Measurements from ENCODE around the gene CHODL.

CHODL gene, protein sequence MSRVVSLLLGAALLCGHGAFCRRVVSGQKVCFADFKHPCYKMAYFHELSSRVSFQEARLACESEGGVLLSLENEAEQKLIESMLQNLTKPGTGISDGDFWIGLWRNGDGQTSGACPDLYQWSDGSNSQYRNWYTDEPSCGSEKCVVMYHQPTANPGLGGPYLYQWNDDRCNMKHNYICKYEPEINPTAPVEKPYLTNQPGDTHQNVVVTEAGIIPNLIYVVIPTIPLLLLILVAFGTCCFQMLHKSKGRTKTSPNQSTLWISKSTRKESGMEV

DNA sequence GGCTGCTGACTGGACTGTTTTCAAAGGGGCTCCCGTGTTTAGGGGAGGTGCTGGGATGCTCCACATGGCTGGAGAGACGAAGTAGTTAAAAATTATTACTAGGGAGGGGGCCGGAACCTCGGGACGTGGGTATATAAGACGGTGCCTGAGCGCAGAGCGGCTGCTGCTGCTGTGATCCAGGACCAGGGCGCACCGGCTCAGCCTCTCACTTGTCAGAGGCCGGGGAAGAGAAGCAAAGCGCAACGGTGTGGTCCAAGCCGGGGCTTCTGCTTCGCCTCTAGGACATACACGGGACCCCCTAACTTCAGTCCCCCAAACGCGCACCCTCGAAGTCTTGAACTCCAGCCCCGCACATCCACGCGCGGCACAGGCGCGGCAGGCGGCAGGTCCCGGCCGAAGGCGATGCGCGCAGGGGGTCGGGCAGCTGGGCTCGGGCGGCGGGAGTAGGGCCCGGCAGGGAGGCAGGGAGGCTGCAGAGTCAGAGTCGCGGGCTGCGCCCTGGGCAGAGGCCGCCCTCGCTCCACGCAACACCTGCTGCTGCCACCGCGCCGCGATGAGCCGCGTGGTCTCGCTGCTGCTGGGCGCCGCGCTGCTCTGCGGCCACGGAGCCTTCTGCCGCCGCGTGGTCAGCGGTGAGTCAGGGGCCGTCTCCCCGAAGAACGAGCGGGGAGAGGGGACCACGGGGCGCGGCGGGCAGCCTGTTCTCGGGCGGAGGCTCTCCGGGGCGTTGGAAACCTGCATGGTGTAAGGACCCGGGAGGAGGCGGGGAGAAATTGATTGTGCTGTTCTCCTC, at the start of gene CHODL:
CHODL (plus strand) TSS at position 163 of the 793 bp plus-strand sequence; CDS start at position 554, 391 bp downstream.
- DNase-seq (ENCODE audit: low read depth) = no peak

DNA sequence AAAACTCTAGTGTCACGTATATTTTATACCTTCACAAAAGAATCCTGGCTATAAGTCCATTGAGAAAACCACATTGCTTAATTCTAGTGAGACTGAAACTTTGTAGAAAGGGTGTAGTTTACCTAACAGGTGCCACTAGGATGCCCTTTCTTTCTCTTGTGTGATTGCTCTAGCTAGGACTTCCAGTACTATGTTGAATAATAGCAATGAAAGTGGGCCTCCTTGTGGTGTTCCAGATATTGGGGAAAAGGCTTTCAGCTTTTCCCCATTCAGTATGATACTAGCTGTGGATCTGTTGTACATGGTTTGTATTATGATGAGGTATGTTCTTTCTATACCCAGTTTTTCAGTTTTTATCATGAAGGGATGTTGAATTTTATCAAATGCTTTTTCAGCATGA, 39.7 kb upstream of the CHODL start:
- no peak for DNase-seq (ENCODE audit: low read depth)

DNA sequence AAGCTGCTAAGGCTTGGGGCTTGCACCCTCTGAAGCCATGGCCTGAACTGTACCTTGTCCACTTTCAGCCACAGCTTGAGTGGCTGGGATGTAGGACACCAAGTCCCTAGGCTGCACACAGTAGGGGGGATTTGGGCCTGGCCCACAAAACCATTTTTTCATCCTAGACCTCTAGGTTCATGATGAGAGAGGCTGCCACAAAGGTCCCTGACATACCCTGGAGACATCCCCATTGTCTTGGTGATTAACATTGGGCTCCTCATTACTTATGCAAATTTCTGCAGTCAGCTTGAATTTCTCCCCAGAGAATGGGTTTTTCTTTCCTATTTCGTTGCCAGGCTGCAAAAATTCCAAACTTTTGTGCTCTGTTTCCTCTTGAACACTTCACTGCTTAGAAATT, 26.3 kb upstream of the CHODL start:
- DNase-seq (ENCODE audit: low read depth) = no peak

DNA sequence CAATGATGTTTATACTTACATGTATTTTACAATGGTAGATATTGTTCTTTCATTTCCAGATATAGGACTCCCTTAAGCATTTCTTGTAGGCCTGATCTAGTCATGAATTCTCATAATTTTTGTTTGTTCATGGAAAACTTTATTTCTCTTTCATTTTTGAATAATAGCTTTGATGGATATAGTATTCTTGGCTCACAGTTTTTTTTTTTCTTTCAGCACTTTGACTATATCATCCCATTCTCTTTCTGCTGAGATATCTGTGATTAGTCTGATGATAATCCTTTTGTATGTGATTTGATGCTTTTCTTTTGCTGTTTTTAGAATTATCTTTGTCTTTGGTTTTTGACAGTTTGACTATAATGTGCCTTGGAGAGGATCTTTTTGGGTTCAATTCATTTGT, 24.1 kb upstream of the CHODL start:
- no peak for DNase-seq (ENCODE audit: low read depth)

DNA sequence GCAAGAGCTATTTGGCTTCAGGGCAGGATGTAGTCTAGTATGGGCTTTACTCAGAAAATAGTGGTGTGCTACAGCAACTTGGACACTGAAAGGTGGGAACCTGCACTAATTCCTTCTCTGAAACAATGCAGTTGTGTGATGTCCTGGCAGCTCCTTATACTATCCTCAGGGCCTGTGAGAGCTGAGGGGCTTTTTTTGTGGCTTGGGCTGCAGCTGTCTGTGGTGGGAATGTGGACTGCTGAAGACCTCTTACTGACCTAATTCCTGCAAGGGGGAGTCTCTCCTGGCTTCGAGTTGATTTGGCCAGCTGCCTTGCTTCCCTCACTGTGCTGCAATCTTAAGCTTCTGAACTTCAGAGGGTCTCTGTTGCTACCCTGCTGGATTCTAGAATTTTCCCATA, 22.3 kb upstream of the CHODL start:
- no peak for DNase-seq (ENCODE audit: low read depth)

DNA sequence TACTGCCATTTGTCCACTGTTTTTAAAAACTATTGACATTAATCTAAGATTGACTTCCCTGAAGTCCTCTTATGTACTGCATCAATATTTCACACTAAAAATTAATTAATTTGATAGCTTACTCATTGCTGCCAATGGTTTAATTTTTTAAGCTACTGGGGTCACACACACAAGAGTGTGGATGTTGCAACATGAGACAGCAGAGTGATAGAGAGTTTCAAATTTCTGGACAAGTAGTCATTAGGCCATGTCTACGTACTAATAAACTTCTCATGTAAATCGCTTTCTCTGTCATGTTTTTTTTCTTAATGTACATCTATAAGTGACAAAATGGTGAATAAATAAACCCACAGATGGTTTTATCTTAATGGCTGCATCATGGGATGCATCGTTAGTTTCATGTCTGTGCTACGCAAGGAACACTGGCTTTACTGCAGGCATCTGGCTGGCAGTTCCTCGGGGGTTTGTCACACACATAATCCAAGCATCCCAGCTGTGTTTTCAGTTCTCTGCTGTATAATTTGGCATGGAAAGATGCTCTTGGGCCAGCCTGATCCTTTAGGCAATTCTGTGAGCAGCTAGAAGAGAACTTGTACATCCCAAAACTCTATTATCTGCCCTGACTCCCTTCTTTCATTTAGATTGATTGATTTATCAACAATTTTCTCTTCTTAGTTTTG, 16.4 kb upstream of the CHODL start:
- no peak for DNase-seq (ENCODE audit: low read depth)

DNA sequence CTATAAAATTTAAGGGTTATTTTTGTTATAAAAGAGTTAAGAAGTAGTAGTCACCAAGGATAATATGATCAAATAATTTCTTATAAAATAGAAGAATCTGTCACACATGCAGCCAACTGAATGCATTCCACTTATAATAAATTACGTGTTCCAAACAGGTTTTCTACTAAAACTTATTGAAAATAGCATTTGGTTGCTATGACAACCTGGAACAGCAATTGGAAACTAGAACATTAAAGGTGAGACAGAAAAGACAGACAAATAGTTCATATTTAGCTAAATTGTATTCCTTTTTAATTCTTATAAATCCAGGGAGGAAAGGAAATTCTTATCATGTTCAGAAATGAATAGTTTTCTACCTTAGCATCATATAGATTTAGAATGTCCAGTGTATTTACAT, 9.1 kb upstream of the CHODL start:
- DNase-seq (ENCODE audit: low read depth) = no peak

DNA sequence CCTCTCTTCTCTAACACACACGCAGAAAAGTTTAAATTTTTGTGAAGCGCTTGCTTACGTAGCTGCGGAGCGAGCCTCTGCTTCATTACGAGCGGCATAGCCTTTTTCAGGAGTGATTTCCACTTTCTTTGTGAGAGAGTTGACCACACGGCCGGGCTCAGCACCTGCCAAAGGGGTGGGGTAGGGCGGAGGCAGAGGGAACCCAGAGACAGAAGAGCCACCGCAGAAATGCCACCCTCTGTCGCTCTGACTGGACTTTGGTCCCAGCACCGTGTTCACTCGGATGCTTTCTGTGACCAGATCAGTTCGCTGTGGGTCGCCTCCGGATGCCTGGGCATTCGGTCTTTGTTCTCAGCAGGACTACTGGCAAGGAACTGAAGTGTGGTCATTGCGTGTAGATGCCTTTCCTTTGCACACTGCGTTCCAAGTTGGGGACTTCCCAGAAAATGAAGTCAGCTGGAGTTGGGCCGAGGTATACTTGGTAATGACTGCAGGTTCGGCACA, 883 bp downstream of the CHODL start:
- DNase-seq (ENCODE audit: low read depth) = no peak

DNA sequence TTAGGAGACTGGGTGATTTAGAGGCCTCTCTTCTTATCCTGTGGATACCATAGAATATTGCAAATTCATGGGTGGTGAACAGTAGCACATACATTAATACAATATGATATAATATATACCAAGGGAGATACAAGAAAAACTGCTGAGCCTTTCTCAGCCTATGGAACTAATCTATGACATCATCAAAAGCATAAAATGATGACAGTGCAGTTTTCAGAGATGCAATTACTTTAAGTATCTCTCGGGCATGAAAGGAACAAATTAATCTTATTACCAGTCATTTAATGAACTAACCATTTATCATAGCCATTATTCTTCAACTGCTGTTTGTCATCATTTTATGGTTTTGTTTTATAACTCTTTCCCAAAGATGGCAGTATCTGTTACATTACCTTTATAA, 3.5 kb downstream of the CHODL start:
- no peak for DNase-seq (ENCODE audit: low read depth)

DNA sequence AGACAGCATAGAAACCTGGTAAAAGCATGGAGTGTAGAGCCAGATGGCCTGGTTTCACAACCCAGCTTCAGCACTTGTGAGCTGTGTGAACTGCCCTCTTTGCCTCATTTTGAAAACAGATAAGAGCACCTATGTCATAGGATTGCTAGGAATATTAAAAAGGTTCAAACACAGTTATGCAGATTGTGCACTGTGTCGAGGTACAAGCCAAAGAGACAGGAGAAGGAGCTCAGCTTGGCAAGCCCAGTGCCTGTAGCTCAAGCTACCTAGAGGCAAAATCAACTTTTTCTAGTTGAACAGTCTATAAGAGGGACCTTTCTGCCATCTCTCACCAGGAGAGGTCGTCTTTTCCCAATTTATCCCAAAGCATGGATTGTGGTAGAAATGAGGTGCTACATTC, 5.0 kb downstream of the CHODL start:
- no peak for DNase-seq (ENCODE audit: low read depth)

DNA sequence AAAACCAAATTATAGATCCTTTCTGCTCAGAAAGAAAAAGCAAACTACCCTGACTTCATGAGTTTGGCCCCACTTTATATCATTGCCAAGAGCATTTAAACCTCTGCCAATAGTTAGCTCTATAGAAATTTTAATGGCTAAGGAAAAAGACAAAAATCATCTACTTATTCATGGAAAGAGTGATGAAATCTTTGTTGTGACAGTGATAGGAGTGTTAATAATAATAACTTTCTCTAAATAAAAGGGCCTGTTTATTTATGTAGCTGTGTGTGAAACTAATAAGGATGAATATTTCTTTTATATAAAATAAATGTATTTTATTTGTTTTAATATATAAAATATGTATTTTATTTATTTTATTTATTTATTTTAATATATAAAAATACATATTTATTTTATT, 6.4 kb downstream of the CHODL start:
- DNase-seq (ENCODE audit: low read depth) = no peak

DNA sequence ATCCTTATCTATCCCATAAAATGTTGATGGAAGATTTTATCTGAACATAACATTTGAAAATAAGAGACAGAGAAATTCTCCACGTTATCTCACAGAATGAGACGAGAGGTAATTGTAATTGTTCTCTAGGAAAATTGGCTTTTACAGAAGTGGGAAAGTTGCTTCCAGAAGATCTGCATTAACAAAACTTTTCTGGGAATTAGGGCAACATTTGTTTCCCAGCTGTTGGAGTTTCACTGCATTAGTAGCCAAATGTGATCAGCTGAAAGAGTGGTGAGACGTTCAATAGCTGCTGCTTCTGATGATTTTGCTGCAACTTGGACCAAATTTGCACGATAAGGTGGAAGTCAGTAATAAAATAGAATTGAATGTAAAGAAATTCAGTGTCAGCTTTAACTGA, 7.6 kb downstream of the CHODL start:
- no peak for DNase-seq (ENCODE audit: low read depth)

DNA sequence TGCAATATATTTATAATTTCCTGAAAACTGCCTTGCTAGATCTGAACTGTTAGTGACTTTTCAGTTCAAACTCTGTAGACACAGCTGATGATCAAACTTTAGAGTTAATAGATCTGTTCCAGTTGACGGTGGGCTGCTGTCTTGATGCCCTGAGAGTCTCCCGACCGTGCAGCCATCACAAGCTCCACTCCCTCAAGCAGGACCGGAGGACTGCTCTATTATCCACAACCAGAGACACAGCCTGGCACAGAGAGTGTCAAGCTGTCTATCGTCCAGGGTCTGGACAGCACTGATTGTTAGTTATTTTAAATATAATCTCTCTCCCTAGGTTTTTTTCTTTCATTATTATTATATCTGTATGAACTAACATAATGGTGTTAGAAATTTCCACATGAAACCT, 8.0 kb downstream of the CHODL start:
- no peak for DNase-seq (ENCODE audit: low read depth)

DNA sequence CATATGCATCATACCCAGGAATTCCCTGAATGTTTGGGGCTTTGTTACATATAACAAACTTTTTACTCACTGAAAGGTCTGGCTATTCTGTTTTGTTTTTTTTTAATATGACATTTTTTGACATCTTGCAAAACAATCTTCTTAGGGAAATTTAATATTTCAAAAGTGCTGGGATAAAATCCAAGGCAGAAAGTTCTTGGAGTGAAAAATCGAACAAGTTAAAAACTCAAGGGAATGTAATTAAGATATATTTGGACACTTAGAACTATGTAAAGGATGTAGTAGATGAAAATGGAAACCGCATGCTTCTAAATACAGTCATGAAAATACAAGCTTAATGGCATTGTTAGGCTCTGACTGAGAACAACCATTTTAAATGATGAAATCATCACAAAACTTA, 8.6 kb downstream of the CHODL start:
- no peak for DNase-seq (ENCODE audit: low read depth)

DNA sequence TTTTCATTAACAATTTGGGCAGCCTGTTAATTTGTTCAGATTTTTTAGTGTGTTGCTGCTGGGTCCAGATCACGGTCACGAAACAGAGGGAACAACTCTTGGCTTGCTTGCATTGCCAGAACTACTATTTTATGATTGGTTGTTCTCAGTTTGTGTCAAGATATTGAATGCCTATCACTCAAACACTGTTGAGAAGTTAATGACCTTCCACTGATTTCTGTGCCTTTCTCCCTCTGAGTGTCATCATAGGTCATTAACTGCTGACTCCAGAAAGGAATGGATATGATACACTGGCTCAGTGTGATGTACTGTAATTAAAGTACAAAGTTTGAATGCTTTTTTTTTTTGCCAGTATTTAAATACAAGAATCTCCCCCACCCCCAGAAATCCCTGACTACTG, 9.2 kb downstream of the CHODL start:
- DNase-seq (ENCODE audit: low read depth) = no peak

DNA sequence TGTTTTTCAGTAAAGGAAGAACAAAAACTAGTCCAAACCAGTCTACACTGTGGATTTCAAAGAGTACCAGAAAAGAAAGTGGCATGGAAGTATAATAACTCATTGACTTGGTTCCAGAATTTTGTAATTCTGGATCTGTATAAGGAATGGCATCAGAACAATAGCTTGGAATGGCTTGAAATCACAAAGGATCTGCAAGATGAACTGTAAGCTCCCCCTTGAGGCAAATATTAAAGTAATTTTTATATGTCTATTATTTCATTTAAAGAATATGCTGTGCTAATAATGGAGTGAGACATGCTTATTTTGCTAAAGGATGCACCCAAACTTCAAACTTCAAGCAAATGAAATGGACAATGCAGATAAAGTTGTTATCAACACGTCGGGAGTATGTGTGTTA, 21.3 kb downstream of the CHODL start:
- DNase-seq (ENCODE audit: low read depth) = no peak

DNA sequence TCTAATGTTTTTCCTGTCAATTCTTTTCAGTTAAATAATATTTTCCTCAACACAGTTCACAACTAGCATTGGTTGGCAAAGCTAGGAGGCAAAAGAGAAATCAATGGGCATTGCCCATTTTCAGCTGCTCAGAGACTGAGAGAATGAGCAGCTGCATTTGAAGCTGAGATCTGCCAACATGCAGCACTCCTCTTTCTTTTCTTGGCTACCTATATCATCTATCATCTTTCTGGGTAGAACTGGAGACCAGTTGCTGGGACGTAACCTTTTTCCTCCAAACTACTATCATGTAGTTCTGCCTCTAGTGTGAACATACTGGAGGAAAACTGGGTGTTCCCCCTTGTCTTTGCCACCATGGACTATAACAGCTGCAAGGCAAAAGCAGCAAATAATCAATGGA, 22.9 kb downstream of the CHODL start:
- DNase-seq (ENCODE audit: low read depth) = no peak

DNA sequence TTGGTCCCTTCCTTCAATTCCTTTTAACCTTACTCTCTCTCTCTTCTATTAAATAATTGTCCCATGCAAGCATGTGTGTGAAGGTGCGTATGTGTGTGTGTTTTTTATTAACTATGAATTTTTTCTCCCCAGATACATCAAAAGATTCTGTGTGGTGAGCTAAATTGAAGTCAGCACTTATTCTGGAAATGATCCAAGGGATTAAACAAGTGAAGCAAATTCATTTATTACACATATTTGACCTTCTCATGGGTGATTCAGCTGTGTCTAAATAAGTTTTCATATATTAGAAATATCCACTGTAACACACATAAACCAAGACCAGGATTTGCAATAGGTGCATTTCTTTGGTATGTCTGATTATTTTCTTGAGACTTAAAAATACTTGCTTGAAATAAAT, 24.3 kb downstream of the CHODL start:
- no peak for DNase-seq (ENCODE audit: low read depth)

DNA sequence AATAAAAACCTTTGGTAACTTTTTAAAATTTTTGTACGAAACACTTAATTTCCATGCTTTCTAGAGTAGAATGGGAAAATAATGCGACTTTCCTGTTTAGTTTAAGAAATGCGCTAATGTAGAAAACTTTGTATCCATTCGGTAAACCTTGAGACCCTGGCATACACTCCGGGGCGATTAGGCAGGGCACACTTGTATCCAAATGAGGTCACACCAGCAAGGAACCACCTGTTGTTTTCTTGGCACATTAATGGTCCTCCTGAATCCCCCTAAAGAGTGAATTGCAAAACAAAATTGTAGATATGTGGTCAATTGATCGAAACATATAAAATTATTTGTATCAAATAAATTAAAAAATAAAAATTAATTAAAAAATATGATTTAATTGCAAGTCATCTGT, 25.2 kb downstream of the CHODL start:
- DNase-seq (ENCODE audit: low read depth) = no peak

DNA sequence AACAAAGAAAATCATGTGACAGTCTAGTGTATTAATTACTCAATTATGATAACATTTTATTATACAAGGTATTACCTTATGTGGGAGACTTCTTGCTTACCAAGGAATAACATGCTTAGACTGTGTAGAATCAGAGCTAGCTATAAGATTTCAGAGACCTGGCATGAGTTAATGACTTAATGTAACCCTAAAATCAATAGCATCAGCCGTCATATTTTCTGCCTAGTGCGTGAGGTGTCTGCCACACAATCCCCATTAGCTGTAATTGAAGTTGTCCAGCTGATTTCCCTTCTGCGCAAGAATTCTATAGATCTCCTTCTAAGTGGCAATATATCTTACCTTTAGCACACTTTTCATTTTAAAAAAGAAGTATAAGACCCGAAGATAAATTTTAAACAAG, 28.8 kb downstream of the CHODL start:
- no peak for DNase-seq (ENCODE audit: low read depth)

DNA sequence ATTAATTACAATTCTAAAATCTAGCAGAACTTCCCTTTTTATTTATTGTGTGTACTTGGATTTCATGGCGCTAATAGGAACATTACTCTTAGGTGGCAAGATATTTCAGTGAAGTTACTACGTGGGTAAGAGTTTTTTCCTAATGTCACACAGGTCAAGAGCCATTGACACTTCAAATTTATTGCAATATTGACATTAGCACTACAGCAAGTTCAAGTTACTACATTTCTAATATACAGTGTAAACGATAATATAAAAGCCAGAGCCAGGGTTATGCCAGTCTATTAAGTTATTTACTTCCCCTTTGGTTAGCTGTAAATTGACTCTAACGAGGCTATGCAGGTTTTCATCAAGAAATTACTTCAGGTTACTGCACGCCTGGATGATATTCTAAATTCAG, 29.7 kb downstream of the CHODL start:
- no peak for DNase-seq (ENCODE audit: low read depth)

DNA sequence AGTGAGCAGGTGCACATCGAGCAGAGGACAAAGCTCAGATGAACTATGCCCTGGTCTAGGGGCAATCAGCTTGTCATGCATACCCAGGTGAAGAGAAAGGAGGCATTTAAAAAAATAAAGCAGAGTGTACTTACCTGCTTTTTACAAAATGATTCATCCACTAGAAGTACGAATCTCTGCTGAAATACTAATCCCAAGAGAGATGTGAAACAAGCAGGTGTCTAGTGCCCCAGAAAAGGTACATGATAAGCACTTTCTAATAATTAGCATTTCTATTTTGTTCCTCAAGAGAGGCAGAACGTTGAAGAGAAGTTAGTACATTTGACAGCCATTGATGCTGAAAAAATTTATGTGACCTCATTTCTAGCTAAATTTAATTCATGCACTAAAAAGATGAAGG, 31.1 kb downstream of the CHODL start:
- DNase-seq (ENCODE audit: low read depth) = no peak

DNA sequence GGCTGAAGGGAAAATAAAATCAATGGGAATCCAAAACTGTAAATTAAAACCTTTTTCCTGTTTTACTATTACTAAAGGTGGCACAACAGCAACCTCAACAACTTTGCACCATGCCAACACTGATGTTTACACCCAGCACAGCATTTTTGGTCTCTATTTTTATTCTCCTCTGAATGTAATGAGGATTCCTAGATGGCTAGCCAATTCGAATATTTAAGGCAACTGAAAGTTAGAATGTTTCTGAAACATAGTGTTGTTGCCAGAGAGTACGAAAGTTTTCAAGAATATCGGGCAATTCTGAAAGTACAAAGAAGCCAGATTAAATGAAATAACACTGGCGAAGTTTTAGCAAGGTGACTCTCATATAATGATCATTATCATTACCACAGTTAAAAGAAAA, 40.7 kb downstream of the CHODL start:
- DNase-seq (ENCODE audit: low read depth) = no peak
